Stimulated activated CD8-positive, alpha-beta memory T cell treated with anti-CD3 and anti-CD28 coated beads, Interleukin-7, amount 100 ng/mL, for 24 hours (primary cell): ENCODE results near the gene APC2.

Experiments used
- DNase-seq: peaks from one replicate; pipeline ENCODE4 v3.0.0-alpha.2; 2020; ENCODE audit warnings: low read depth

The APC2 gene

GRCh38 chr19:1478934-1479707 lies 29.2 kb downstream of the APC2 start, which contains the start of gene C19orf25:
TSS of gene C19orf25 (minus strand) at chr19:1479215. CDS start at chr19:1478903, 312 bp downstream.
- peak; percentile 86 for DNase-seq

- DNase-seq = no peak
Observed at GRCh38 chr19:1481224-1481892, 31.4 kb downstream of the APC2 start.

- DNase-seq = no peak
Observed at GRCh38 chr19:1481893-1482360, 32.0 kb downstream of the APC2 start.

GRCh38 chr19:1482361-1483130 lies 32.6 kb downstream of the APC2 start:
- DNase-seq = no peak

GRCh38 chr19:1483131-1483978 lies 33.4 kb downstream of the APC2 start:
- DNase-seq = no peak

GRCh38 chr19:1483979-1484428 lies 34.1 kb downstream of the APC2 start:
- DNase-seq = no peak

GRCh38 chr19:1486720-1487575 lies 37.0 kb downstream of the APC2 start:
- no peak for DNase-seq

GRCh38 chr19:1487576-1488281 lies 37.8 kb downstream of the APC2 start:
- no peak for DNase-seq

- DNase-seq = no peak
Observed at GRCh38 chr19:1488282-1488601, 38.3 kb downstream of the APC2 start.

GRCh38 chr19:1489463-1490310 lies 39.8 kb downstream of the APC2 start:
- no peak for DNase-seq

- peak; percentile 96 for DNase-seq
Observed at GRCh38 chr19:1490311-1491113, 40.6 kb downstream of the APC2 start, which contains the start of gene PCSK4. TSS of gene PCSK4 (minus strand) at chr19:1490350. CDS start at chr19:1490346, 4 bp downstream.

GRCh38 chr19:1491114-1491848 lies 41.4 kb downstream of the APC2 start, which contains the start of gene REEP6:
TSS of gene REEP6 (plus strand) at chr19:1491181. CDS start at chr19:1491270, 89 bp downstream.
- DNase-seq = no peak

- DNase-seq = no peak
Observed at GRCh38 chr19:1491849-1492170, 41.9 kb downstream of the APC2 start.

GRCh38 chr19:1492474-1493006 lies 42.6 kb downstream of the APC2 start:
- no peak for DNase-seq

GRCh38 chr19:1494115-1494815 lies 44.3 kb downstream of the APC2 start:
- no peak for DNase-seq

GRCh38 chr19:1495051-1495798 lies 45.3 kb downstream of the APC2 start:
- no peak for DNase-seq
